GM21737 (cell line): ENCODE measurements around the gene GALNT10.

ENCODE experiments used
- ATAC-seq: cut with Tn5 transposase; IDR thresholded peaks from one replicate; pipeline ENCODE4 v1.9.1; 2021; ENCODE audit warnings: mild to moderate bottlenecking, moderate library complexity; ENCODE audit not compliant: unreplicated experiment

Gene GALNT10

DNA sequence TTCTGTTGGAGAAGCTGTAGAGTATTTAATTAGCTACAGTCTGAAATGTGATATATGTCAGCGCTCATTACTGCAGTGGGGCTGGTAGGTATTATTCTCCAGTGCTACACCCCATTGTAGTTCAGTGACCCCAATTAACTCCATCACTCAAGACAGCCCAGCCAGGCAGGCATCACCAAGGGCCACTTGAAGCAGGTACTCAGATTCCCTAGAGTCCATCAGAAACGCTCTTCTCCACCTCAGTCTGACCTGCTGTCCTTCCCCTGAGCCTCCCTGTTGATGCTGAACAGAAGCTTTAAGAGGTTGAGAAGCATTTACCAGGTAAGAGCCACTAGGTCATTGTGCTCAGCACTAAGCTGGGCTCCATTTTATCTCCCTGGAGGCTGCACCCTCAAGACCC is 71.8 kb downstream of the GALNT10 start:
- ATAC-seq, result no peak

DNA sequence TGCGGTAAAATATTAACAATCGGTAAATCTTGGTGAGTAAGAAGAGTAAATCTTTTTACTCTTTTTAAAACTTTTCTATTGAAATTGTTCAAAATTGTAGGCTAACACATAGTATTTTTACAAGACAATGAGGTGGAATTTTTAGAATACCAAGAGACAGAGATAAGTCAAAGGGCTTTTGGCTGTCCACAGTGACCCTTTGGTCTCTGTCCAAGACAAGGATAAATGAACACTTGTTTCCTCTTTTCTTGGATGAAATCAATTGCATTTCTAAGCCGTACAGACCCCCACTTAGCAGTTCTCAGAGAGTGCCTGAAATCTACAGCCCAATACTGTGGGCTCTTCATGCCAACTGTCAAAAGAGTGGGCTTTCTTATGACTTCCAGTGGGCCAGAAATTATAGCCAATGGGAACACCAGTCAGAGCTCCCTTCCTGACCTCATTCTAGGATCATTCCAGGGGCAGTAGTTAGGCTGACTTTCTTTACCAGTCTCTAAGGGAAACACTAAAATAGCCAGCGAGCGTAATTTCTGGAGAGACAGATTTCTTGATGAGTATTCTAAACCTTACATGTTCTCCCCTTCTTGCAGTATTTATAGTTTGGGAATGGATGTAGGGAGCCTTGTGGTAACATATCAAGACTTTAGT is 74.1 kb downstream of the GALNT10 start:
- no peak for ATAC-seq

DNA sequence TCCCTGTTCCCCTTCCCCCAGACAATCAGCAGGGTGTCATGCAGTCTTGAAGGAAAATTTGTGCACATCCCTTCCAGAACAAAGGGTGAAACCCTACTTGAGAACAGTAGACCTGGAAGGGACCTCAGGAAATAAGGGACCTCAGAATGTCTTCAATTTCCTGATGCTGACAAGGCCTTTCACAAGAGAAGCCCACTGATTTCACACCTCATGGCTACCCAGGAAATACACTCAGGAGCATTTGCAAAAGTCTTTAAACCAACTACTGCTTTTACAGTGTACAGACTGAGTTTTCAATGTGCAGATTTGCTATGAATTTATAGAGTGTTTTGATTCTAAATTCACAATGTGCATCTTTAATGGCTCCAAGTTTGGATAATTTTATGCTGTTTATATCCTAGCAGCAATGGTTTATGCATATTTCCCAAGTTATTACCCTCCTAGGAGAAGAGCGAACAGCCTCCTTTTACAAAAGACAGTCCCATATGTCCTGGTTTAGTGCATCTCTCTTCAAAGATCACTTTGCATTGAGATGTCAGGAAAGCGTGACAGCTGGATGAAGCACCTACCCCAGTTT is 74.8 kb downstream of the GALNT10 start:
- no peak for ATAC-seq

DNA sequence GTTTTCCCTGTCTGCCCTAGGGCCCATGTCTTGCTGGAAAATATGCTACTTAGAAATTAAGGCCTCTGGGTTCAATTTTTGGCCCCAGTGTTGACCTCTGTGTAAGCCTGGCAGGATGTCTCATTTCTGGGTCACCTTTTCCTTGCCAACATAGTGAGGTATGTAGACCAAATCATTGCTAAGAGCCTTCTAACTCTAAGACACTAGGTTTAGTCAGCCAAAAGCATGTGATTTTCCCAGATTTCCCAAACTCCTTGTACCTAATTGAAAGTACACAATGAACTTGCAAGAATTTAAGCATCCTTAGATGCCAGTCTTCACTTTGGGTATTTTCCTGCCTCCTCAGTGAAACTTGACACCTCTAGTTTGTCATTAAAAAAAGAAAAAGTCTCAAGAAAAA is 77.0 kb downstream of the GALNT10 start:
- ATAC-seq, result no peak

DNA sequence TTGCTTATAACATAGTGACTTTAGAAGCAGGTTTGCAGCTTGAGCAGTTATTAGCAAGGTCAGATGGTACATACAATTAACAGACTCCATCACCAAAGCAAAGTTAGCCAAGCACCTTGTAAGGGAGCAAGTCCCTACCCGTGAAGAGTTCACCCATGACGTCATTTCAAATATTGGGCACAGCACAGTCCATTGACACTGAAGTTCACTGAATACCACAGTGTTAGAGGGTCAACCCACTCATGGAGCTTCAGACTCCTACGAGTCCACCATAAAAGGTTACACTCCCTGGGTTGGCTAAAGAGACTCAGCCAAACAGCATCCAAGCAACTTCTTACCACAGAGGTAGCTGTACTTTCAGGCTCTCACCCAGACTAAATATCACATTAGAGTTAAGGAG is 77.5 kb downstream of the GALNT10 start:
- ATAC-seq, result no peak

DNA sequence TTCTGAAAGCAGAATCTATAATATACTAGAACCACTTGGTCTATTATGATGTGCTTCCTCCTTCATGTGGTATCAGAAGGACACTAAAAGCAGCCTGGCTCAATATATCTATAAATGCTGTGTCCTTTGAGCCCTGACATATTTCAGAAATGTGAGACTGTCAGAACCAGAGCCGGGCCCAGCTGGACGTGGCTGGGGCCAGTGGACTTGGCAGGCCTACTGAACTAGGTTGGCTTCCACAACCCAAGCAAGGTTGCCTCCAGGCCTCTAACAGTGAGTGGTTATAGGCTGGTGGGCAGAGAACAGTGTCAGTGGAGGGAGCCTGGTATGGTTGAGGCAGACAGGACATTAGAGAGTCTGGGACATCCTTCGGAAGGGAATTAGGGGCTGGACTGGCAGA is 78.9 kb downstream of the GALNT10 start:
- no peak for ATAC-seq

DNA sequence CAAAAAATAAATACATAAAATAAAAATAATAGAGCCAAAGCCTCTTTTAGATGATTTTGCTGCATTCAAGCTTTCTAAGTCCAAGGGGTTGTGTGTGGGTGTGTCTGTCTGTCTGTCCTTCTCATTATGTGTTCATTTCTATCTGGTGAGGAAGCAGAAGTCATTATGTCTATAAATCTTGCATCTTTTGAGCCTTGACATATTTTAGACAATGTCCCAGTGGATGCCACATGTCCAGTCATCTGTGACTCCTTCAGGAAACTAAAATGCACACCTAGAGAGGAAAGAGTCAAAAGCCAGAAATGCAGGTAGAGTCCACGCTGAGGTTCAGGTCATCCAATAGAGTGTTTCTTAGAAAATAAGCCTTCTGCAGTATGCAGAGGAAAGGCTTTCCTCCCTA is 80.9 kb downstream of the GALNT10 start:
- ATAC-seq, result no peak

DNA sequence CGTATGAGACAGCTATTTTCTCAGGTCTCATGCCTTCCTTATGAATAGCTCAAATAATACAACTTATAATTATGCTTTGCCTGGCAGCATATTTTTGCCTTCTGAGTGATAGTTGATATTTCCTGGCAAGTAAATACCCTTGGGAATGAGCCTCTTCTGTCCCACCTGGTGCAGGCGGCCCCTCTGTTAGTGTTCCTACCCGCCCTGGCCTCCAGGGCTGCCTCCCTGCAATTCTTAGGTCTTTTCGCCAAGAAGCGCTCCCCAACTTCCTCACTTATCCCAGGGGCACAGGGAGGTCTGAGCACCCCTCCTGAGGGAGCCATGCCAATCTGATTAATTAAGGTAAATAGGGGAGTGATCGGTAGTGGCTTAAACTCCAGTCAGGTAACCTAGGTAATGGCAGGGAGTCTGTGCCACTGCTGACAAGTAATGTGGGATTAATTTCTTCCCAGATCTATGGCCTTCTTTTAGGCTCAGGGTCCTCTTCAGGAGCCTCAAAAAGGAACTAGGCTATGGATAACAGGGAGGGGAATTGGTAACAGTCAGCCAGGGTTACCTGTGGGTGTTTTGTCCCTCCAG is 81.5 kb downstream of the GALNT10 start:
- ATAC-seq, result no peak

DNA sequence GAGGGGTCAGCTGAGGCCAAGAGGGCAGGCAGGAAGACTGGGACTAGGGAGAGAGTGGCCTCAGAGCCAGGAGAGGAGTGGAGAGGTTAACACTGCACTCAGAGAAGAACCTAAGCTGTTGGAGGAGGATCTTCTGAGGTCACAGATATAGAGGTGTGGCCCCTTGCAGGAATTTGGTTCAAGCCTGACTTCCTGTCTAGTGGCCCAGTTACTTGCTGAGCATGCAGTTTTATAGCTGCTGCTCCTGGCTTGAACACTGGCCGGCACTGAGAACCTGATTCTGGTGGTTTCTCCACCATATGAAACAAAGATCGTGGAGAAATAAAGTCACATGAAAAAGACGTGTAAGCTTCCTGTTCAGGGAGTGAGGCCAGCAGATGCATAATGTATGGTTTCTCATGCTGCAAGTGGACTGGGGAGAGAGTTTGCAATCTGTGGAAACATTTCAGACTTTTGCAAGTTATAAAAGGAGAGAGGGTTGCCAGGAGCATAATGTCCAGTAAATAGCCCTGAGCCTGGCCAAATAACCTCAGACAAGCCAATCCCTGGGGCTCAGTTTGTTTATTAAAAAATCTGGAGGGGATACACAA is 82.6 kb downstream of the GALNT10 start:
- ATAC-seq, result peak; percentile 55

DNA sequence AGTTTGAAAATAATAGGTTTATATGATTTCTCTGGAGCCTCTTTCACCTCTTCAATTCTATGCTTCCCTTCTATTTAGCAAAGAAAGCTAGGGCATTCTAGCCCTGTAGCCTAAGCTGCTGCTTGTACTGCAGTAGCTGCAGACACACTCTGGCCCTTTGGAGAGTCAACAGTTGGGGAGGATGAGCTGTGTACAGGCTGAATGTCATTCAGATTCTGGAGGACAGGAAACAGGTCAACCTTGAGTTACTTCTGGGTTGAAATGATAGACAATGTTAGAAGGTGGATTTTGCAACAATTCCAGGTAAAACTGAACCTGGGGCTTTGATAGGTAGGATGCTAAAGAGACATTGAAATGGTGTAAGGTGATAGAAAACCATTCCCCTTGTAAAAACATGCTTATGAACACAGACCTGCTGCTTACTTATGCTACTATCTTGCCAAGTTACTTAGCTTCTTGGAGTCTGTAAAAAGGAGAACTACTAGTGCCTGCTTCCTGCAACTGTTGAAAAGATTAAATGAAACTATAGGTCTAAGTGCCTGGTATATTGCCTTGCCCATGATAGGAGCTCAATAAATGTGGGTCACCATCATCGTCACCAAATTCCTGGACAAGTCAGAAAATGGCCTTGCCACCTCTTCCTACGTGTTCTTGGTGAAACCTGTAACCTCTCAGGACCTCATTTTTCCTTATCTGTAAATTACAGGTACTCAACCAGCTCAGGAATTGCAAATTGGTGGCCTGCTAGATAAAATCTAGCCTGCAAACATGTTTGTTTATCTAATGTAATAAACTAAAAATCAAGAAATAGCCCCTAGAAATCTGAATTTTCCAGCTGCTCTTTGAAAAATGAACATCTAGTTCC is 83.7 kb downstream of the GALNT10 start:
- ATAC-seq, result no peak

DNA sequence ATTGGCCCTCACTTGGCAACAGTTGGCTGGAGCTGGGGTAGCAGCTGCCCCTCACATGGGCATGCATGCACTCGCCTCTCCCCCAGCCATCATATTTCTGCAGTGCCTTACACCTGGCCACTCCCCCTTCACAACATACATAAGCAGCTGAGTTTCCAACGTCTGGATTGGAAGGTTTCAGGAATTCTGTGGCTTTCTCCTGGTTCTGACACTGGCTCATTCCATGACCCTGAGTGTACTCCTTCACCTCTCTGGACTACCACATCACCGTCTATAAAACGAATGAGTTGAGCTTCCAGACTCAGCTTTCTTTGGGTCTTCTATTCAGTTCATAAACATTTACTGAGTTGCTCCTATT is 84.3 kb downstream of the GALNT10 start:
- ATAC-seq, result no peak

DNA sequence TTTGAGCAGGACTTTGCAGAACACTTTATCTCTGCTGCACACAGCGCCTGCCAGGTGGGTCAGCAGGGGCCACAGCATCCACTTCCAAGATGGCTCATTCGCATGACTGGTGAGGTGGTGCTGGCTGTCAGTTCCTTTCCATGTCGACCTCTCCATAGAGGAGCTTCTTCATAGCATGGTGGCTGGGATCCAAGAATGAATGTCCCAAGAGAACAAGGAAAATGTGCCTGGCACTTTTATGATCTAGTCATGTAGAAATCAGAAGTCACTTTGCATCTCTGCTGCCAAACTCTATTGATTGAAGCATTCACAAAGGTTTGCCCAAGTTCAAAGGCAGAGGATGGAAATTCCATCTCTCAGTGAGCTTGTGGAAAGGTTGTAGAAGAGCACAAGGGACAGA is 85.0 kb downstream of the GALNT10 start:
- ATAC-seq, result no peak

DNA sequence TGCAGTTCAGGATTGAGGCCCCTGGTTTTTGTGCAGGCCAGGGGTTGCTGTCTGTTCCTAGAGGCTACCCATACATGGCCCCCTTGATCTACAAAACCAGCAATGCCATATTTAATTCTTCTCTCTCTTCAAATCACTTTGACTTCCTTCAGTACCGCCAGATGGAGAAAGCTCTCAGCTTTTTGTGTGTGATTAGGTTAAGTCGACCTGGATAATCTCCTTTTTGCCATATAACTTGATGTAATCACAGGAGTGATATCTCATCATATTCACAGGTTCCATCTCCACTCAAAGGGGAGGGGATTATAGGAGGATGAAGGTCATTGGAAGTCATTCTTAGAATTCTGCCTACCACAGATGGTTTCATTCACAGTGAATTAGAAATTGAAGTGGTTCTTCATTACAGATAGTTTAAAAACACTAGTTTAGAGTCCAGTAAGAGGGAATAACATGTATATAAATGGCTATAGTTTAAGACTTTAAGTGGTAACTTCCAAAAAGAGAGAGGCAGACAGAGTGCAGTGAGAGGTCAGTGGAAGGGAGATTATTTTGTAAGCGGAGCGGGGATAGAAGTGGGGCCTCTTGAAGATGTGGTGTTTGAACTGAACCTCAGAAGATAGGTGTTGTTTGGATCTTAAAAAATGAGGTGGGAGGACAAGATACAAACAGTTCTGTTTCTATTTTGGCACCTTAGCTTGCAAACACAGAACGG is 85.9 kb downstream of the GALNT10 start:
- no peak for ATAC-seq

DNA sequence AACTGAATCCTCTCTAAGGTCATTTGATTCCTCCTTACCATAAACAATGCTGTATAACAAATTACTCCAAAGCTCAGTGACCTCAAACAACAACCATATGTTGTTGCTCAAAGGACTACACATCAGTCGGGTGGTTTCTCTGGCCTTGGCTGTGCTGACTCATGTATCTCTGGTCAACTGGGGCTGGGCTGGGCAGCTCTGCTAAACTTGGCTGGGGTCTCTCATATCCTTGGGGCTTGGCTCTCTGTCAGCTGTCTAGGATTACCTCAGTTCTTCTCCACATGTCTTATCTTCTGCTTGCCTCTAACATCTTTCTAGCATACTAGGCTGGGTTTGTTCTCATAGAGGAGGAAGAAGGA is 86.4 kb downstream of the GALNT10 start:
- ATAC-seq, result no peak

DNA sequence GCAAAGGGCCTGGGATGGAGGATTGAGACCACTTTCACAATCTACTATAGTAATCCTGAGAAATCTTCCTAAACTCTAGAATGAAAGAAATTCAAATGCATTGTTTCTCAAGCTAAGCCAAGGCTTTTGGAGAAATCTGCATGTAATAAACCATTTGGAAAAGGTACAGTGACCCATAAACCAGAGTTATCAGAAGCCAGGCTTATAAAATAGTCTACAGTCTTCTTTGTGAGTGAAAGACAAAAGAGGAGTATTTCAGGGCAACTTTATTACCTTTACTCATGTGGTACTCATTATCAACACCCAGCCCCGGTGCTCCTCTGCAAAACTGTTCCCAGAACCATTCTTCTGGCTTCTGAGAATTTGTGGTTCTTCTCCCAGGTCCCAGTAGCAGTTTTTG is 87.0 kb downstream of the GALNT10 start:
- ATAC-seq, result no peak

DNA sequence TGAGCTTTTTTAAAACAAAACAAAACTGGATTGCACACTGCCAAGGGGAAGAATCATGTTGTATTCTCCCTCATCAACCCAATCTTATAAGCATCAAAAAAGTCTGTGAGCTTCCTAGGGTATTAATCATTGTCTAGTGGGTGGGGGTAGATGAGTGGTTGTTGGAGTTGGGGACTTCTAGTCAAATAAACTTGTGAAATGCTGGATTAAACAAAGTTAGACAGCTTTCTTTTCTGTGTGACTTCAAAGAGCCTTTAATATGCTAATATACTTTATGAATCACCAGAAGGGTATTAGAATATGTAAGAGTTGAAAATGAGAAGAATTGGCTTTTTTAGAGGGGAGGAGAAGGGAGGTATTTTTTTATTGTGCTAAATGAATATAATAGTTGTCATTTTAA is 87.7 kb downstream of the GALNT10 start:
- ATAC-seq, result no peak

DNA sequence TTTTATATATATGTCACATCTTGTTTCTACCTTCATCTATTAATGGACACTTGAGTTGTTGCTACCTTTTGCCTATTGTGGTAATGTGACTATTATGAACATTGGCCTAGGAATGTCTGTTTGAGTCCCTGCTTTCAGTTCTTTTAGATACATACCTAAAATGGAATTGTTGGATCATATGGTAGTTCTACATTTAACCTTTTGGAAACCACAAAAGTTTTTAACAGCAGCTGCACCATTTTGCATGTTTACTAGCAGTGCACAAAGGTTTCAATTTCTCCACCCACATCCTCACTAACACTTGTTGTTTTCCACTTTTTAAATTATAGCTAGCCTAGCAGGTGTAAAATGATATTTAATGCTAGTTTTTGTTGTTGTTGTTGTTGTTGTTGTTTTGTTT is 88.4 kb downstream of the GALNT10 start:
- no peak for ATAC-seq

DNA sequence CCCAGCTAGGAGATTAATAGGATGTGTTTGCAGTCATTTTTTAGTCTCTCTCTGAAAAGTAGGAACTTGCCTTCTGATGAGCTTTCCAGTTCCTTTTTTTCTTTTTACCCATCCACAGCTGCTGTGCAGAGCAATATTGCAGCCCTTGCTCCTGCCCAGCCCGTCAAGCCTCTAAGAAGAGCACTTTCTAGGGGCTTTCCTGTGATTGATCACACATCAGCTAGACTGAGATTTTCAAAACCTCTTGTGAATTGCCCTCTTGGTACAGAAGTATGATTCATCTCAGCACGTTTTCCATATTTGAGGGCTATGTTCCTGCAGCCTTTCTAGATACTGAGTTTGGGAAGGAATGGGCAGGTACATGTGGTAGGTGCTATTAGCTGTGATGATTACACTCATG is 93.9 kb downstream of the GALNT10 start:
- peak; percentile 91 for ATAC-seq

DNA sequence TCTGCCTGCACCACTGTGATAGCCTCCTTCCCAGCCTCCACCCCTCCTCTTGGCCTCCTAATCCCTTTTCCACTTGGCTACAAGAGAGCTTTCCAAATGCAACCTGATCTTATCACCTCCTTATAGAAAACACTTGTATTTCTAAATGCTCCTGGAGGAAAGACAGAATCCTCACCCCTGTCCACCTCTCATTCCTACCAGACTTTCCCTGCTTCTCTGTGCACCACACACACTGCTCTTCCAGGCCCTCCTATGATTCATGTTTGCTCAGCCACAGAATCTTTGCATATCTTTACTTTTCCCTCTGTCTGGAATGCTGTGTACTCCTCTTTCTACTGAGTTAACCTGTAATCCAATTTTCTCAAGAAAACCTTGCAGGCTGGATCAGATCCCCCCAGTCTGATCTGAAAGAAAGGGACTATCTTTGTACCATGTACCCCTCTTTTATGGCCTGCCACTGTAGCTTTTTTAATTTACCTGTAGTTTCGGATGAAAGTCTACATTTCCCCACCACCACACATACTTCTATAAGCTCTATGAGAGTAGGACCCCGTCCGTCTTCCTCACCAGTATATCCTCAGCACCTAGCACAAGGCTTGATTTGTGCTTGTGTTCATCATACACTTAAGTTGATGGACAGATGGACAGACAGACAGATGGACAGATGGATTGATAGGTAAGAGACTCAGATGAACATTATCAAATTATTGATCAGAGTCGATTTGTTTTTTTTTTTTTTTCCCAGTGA is 95.3 kb downstream of the GALNT10 start:
- ATAC-seq, result no peak

DNA sequence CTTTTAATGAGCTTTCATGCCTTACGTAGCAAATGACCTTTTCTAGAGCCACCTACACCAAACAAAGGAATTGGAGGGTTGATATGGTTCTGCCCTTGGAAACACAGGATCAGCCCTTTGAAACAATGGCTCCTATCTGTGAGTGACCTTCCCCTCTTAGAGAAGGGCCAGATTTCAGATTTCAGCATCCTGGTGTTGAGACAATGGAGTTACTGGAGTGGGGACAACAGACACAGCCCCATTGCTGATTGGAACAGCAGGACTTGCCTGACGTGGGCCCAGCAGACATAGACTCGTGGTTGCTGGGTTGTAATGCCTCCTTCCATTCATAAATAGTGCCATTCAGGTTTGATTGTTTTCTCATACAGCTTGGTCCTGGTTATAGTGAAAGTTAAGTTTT is 96.0 kb downstream of the GALNT10 start:
- ATAC-seq, result no peak
